NCI-H345 treated with DMSO at 0.1 percent for 48 hours (cell line): ENCODE measurements around the gene ORC1.

Source experiments
- DNase-seq: peaks from one replicate; lab custom pipeline; 2025; ENCODE audit not compliant: unreplicated experiment; lab: John Stamatoyannopoulos, UW

Gene ORC1

DNA sequence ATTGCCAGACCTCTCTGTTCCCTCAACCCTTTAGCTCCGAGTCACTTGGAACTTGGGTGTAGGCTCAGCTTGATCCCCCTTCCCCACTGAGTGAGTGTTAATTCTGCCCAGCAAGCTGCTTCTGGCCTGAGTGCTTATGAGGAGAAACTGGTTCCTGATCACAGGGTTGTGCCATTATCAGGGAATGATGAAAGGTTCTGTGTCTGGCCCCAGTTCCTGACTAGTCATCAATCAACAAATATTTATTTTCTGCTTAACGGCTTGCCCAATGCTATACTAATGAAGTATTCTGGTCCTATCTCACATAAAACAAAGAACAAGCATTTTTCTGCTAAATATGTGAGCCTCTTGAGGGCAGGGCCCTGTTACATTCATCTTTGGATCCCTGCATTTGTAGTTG is 59.0 kb downstream of the ORC1 start:
- no peak for DNase-seq

DNA sequence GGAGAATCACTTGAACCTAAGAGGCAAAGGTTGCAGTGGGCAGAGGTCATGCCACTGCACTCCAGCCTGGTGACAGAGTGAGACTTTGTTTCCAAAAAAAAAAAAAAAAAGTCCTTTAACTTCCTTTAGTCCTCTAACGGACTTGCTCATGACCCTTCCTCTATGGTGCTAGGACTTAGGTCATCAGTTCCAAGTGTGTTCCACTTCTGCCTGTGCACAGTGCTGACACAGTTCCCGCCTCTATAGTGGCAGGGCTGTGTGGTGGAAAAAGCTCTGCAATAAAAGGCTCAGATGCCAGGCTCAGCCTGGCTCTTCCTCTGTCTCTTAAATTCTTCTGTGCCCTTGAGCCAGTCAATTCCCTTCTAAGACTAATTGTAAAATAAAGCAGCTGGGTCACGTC is 60.2 kb downstream of the ORC1 start:
- DNase-seq, result no peak

DNA sequence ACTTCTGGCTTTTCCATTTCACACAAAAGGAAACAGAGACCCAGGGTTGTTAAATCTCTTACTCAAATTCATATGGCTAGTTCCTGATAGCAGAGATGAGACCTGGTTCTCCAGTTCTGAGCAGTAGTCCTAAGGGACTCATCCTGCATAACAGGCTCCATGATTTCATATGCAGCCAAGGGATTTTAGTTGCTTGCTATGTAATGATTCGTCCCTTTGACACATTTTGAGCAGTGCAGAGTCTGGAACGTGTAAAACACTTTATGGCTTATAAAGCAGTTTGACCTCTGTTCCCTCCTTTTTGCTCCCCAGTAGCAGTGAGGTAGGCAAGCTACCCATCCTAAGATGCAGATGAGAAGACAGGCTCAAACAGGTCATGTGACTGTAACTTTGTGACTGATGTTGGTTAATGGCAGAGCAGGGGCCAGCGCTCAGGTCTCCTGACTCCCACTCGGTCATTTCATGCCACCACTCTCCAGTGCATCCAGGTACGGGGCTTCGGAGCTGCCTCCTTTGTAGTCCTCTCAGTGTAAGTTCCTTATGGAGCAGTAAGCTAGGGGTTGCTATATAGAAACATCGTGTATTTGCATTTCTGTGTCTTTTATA is 62.5 kb downstream of the ORC1 start:
- no peak for DNase-seq

DNA sequence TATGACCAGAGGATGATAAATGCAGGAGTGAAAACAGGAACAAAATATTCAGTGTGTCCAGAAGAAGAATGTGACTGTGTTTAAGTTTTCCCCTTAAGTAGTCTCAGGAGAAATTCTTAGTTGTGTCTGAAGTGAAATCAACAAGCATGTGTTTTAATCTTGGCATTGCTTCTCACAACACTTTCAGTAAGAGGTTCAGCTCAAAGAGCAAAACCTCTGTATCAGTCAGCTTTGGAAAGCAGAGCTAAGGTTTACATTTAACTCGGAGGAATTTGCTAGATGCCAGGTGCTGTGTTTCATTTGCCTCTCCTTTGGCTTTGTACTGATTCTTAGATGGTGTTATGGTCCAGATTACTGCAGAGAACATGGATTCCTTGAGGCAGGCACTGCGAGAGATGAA is 66.8 kb downstream of the ORC1 start:
- DNase-seq, result no peak

DNA sequence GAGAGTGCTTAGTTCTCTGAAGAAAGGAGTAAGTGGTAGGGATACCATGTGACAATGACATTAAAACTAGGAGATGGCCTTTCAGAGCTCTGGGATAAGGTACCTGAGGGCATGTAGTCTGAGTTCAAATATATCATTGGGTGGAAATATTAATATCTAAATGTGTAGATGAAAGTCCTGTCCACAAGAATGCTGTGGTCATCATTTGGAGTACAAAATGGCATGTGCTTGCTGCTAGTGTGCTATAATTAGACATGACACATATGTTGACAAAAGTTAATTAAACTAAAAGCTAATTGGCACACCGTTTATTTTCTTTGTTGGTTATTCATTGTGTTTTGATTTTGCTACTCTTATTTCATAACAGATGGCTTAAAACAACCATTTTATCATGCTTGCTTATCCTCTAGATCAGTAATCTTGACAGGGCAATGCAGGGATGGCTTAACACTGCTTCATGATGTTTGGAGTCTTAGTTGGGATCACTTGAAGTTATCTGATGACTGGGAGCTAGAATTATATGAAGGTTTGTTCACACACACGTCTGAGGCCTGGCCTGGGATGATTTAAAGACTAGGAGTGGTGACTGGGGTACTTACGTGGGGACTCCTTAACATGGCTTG is 69.2 kb downstream of the ORC1 start:
- DNase-seq, result no peak

DNA sequence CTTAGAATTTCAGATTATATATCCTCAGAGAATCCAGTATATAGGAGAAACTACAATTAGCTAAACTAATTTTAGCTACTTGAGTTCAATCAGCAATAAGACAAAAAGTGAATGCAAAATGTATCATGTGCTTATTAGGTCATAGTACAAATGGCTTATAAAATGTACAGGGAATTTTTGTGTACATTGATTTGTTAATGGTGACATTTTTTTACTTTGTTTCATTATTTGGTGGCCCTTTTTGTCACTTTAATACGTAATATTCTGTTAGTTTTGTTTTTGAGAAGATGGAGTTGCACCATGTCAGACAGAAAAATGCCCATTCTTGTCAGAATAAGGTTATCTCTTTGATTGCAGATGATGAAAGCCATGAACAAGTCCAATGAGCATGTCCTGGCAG is 71.8 kb downstream of the ORC1 start:
- no peak for DNase-seq

DNA sequence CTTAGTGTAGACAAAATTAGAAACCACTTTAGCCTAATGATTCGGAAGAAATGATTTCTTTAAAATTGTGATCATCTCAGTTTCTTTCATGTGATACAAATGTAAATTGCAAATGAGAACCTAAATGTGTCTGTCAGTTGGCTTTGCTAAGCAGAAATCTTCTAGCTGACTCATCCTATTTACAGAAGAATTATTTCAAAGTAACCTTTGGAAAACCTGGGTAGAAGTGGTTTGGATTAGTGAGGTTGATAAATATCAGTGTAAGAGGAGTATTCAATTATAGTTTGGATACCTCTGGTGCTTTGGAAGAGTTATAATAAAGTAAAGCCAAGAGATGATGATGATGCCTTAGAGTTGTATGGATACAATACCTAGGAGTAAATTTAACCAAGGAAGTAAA is 75.6 kb downstream of the ORC1 start:
- no peak for DNase-seq

DNA sequence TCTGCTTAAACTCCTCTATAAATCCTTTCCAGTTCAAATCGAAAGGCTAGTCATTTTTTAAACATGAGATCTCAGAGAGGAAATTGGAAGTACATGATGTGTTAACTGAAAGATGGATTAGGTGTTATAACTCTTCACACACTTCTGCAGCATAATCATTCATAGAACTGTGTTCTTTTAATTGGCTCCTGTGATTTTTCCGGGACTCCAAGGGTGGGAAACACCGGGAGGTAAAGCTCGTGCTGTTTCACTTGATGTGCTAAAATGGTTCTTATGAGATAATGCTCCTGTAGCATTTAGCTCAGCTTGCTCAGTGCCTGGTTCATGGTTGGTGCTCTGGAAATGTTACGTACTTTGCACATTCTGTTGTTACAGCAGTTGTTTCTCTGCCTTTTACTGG is 78.4 kb downstream of the ORC1 start:
- DNase-seq, result no peak

DNA sequence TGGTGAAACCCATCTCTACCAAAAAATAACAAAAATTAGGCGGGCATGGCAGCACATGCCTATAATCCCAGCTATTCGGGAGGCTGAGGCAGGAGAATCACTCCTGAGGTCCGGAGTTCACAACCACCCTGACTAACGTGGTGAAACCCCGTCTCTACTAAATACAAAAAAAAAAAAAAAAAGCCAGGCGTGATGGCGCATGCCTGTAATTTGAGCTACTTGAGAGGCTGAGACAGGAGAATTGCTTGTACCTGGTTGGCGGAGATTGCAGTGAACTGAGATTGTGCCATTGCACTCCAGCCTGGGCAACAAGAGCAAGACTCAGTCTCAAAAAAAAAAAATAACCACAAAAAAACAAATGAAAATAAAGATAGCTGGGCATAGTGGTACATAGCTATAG is 80.5 kb downstream of the ORC1 start:
- no peak for DNase-seq
